Mesenteric fat pad (tissue), 1 donor: Measurements from ENCODE around the gene HDAC8. TPM values are rescaled to one million over a fixed set of nuclear protein-coding genes. Genes with fewer than 3 reads are reported as not detected.
"Not testable (repeated sequence)": the region's sequence is repeated elsewhere in the genome, so short reads cannot be mapped to it uniquely, and the experiment has no call there.

Experiments
- DNase-seq: peaks from one replicate; pipeline ENCODE4 v3.0.0-alpha.2; 2020; ENCODE audit warnings: low spot score
- total RNA-seq: library from RNA; stranded (reverse); fragmentation: NEBNext Ultra II Directional; extraction: Animal tissue kit (Norgen Biotek cat#: 25700); gene quantifications from one replicate; pipeline ENCODE4 v1.2.1, GENCODE V29; 2021
- donor health status: DM: yes; HTN: yes; CAD: no.

Gene HDAC8
- total RNA-seq, 1 donor from 2014 or later: 32.9 TPM

GRCh38 chrX:72465889-72466288 is 106.8 kb downstream of the HDAC8 start:
- no peak for DNase-seq

- DNase-seq: no peak
These were observed 110.9 kb downstream of the HDAC8 start for GRCh38 chrX:72461766-72462165.

- no peak for DNase-seq
These were observed 111.4 kb downstream of the HDAC8 start for GRCh38 chrX:72461288-72461687.

GRCh38 chrX:72460715-72461114 is 111.9 kb downstream of the HDAC8 start:
- DNase-seq: no peak

- DNase-seq: not testable (repeated sequence)
These were observed 123.6 kb downstream of the HDAC8 start for GRCh38 chrX:72449034-72449433.

- not testable (repeated sequence) for DNase-seq
These were observed 131.9 kb downstream of the HDAC8 start for GRCh38 chrX:72440764-72441163.

GRCh38 chrX:72436010-72436409 is 136.6 kb downstream of the HDAC8 start:
- DNase-seq: no peak

- no peak for DNase-seq
These were observed 142.2 kb downstream of the HDAC8 start for GRCh38 chrX:72430405-72430968.

GRCh38 chrX:72421797-72422196 is 150.8 kb downstream of the HDAC8 start:
- no peak for DNase-seq

GRCh38 chrX:72409993-72410392 is 162.7 kb downstream of the HDAC8 start:
- DNase-seq: no peak

- no peak for DNase-seq
These were observed 163.8 kb downstream of the HDAC8 start for GRCh38 chrX:72408885-72409284.

GRCh38 chrX:72405136-72405535 is 167.5 kb downstream of the HDAC8 start:
- DNase-seq: not testable (repeated sequence)

GRCh38 chrX:72402614-72403013 is 170.0 kb downstream of the HDAC8 start:
- no peak for DNase-seq

- no peak for DNase-seq
These were observed 172.8 kb downstream of the HDAC8 start for GRCh38 chrX:72399816-72400215.

- DNase-seq: no peak
These were observed 176.5 kb downstream of the HDAC8 start for GRCh38 chrX:72396117-72396516.

- no peak for DNase-seq
These were observed 177.4 kb downstream of the HDAC8 start for GRCh38 chrX:72395237-72395636.

- DNase-seq: no peak
These were observed 178.0 kb downstream of the HDAC8 start for GRCh38 chrX:72394518-72395170.

- no peak for DNase-seq
These were observed 178.7 kb downstream of the HDAC8 start for GRCh38 chrX:72393836-72394517.

GRCh38 chrX:72392816-72393800 is 179.5 kb downstream of the HDAC8 start:
- DNase-seq: no peak

- DNase-seq: no peak
These were observed 180.6 kb downstream of the HDAC8 start for GRCh38 chrX:72392042-72392441.

- DNase-seq: no peak
These were observed 185.4 kb downstream of the HDAC8 start for GRCh38 chrX:72387247-72387646.
